Measurements from ENCODE around the gene IL1RN.
A peak's percentile ranks its signal among the peaks of the same experiment; 100 is the strongest.

The IL1RN gene

DNA sequence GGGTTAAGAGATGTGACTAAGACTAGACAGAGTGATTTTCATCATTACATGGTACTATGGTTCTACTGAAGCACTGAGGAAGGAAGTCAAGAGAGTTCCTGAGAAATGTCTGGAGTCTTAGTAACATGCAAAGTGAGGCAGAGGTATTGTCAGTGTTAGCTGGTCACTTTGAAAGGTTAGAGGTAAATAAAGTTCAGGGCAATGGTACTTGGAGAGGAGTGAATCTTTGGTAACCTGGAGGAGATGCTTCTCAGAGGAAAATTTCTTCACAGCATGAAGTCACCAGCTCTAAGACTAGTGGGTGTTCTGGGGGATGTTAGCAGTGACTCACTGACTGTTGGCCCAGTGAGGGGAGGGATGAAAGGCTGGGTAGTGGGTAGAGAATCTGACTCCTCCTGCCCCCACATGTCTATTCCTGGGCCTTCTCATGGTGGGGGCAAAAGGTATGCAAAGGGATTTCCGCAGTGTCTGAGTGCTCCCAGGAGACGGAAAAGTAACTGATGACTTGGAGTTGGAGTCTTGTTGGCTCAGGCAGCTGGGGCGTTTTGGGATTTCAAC, 23.3 kb upstream of the IL1RN start:
- DNase-seq, result no peak

DNA sequence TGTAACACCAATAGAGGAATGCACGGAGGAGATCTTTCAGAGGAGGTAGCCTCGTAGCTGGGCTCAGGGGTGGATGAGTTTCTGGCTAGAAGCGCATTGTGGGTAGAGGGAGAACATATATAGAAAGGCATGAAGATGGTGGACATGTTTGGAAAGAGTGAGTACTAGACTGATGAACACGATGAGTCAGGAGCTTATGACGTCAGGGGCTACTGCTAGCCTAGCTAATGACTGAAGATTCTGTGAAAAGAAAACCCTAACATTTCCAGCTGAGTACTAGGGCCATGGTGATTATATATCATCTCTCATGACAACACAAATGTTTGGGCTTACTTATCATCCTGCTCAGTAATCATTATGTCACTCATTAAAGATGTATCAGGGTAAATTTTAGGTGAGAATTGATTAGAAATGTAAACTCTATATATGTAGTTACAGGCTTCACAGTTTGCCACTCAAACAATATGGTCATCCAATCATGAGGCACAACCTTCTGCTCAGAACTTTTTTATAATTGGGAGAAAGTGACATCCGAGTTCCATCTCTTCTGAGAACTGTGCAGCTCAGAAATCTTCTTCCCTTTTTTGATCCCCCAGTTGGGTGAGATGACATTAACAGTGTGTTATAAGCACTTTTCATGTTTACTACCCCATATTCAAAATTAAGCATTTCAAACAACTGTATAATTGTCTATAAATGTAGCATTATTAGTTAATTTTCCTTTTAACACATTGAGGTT, 22.2 kb upstream of the IL1RN start:
- no peak for DNase-seq

DNA sequence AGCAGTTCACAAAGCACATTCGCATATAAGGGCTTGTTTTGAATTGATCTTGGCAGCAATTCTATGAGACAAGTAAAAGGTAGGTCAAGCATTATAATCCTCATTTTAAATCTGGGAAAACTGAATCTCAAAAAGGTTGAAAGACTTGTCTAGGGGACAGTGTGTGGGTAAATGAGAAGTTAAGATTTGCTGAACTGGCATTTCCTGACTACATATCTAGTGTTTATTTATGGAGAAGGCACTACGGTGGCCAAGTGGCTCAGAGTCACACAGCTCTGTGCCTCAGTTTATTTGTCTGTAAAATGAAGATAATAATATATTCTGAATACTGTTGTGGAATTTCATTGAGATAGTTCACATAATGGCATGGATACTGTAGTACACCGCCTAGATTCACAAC, 16.3 kb upstream of the IL1RN start:
- DNase-seq, result no peak

DNA sequence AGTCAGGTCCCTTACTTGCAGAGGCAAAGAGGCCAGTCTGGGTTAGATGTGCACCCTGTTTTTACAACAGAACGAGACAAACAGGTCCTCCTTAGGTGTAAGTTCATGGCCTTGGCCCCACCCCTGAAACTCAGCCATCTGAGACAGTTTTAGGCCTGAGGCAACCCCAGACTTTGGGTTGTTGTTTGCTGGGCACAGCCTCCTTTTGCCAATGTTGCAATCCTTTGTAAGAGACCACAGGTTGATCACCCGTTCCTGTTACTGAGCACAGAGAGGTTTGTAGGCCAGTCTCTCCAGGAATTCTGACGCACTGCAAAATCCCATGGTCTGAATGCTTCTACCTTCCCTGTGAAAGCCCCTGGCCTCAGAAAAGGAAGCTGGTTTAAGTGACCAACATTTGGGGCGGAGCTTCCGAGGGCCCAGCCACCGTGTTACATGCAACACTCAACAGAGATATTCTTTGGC, 15.5 kb upstream of the IL1RN start:
- no peak for DNase-seq

DNA sequence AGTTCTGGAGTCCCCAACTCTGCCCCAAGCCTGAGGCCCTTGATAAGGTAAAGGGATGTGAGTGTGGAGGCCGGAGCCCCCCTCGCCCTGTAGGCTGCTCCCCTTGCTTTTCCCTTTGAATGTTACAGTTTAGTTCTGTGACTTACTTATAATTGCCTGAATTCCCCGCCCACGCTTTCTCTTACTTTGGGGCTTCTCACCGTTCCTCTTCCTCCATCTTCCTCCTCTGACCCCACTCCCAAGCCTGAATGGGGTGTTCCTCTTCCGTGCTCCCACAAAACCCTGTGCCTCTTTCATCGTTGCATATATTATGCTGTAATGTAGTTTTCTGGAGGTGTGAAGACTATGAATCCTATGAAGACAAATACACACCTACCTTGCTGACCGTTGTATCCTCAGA, 15.0 kb upstream of the IL1RN start:
- DNase-seq, result no peak

DNA sequence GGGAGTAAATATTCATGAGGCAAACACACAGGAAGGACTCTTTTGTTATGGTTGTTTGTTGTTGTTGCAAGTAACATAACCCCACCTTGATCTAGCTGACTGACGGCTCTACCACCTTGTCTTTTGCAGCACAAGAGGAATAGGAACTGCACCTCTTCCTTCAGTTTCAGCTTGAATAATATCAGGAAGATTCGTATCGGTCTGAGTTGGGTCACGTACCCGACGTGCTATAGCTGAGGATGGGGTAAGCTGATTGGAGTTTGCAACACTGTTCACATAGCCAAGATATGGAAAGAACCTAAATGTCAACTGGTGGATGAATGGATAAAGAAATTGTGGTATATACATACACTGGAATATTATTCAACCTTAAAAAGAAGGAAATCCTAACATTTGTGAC, 14.5 kb upstream of the IL1RN start:
- no peak for DNase-seq

DNA sequence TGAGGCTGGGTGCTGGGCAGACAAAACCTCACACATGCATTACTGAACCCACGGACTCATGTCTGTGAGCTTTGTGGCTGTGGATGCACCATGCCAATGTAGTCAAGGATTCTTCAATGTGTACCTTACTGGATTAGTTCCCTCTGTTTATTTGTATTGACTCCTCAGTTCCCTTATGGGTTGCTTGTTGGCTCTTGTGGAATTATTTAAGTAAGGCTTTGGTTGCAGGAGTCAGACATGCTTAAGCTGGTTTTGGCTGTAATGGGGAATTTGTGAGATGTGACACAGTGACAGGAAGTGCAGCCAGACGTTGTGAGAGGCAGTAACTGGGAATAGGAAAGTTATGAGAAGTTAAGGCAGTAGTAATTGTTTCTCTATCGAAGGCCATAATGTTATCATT, 13.6 kb upstream of the IL1RN start:
- no peak for DNase-seq

DNA sequence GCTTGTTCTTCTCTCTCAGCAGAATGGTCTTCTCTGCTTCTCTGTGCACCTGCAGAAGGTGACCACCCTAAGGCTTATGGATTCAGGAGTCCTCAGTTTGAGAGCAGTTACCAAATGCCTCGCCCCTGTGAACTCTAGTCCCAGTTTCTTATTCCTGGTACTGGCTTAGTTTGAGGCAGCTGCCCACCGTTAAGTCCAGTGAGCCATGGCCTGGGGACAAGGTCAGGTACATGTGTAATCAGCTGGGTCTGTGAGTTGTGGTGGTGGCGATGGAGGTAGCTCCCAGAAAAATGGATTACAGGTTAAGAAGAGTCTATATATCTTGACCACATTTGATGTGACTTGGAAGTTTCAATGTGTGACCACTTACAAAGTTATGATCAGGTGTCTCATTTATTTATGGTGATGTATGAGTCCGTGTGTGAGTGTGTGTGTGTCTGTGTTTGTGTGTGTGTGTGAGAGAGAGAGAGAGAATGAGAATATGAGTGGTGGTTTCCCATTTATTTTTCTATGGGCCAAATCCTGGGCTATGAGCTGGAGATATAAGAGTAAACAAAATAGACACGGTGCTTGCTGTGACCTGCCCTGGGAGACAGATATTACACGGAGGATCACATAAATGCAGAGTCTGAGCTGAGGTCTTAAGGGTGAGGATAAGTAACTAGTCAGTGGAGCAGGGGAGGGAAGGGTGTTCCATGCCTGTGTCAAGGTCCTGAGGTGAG, 13.0 kb upstream of the IL1RN start:
- DNase-seq, result no peak

DNA sequence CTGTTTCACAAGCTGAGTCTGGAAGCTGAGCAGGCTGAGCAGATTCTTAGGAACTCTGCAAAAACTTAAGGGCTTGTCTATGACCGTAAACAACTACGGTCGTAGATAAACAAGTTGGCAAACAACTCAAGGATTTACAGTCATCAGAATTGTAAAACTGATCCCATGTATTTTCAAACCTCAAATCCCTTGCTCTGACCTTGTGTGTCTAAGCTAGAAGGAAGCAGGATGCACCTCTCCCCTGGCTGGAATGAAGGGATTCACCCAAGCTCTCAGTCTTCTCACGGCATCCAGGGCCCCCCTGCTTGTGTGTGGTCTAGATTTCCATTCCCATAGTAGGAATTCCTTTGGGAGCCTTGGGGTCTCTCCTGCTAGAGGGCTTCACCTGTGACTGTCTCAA, 12.4 kb upstream of the IL1RN start:
- no peak for DNase-seq

DNA sequence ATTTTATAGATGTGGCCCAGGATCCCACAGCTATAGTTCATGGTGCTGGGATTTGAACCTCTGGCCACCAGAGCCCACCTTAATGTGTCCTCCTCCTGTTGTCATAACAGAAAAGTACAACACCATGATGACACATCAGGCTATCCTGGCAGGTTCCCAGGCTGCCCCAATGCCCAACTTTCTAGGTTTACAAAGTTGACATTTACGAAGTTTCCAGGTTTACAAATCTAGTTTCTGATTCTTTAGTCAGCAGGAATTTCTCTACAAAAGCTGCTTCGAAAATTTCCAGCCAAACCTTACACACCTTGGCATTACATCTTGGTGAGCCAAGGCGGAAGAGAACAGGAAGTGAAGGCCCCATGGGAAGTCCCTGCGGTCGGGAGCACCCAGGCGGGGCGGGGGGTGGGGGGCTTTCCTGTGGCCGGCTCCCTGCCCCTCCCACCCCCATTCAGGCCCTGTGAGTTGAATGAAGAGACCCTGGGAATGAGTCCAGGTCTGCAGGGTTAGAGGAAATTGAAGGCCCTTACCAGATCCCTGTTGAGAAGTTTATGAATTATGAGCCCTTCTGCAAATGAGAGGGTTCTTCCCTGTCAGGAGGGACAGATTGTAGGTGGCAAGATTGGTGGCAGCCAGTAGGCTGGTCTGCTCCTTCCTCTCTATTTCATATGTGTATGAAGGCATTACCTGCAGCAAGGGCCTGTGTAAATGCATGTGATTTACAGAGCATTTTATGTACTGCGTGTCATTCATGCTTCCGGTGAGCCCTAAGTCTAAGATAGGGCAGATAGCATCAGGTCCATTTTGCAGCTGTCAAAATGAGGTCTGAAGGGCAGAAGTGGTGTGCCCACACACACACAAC, 11.1 kb upstream of the IL1RN start:
- DNase-seq, result no peak

DNA sequence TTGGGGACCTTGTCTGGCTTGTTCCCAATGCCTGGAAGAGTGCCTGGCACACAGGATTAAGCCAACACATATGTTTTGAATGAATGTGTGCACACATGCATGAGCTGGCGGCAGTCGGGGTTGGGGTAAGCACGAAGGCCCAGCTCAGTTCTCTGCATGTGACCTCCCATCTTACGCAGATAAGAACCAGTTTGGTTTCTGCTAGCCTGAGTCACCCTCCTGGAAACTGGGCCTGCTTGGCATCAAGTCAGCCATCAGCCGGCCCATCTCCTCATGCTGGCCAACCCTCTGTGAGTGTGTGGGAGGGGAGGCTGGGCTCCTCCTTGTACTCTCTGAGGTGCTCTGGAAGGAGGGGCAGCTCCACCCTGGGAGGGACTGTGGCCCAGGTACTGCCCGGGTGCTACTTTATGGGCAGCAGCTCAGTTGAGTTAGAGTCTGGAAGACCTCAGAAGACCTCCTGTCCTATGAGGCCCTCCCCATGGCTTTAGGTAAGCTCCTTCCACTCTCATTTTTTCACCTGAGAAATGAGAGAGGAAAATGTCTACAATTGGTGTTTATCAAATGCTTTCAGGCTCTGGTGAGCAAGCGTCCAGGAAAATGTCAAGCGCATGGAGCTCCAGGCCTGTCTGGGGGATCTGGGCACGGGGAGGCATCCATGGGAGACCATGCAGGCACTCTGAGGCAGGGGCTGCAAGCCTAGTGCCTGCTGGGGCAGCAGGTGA, 9.7 kb upstream of the IL1RN start:
- no peak for DNase-seq

DNA sequence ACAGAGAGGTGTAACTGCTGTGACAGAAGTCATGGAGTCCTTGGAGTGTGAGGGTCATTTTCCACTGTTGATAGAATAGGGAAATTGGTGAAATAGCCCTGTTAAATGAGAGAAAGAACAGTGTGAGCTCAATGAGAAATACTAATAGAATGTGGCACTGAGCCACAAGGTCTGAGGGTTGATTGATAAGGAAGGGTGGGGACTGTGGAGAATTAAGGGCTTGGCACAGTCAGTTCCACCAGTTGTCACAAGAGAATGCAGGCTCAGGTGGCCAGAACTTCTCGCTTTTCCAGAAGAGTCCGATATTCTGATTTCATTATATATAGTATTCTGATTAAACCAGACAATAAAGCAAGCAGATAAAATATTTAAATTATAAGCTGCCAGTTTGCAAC, 9.1 kb upstream of the IL1RN start:
- no peak for DNase-seq

DNA sequence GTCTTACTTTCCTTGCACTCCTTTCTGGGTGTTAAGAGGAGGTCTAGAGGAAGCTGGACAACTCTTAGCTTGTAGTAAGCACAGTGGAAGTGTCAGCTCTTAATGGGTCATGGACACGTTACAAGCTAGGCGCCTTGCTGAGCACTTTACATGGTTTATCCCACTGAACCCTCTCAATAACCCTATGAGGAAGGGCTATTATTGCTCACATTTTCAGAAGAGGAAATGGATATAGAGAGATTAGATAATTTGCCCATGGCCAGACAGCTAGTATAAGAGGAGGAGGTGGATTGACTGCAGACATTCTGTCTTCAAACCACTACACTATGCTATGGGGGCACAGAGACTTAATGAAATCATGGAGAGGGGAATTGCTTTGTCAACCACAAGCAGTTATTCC, 8.3 kb upstream of the IL1RN start:
- DNase-seq, result no peak

DNA sequence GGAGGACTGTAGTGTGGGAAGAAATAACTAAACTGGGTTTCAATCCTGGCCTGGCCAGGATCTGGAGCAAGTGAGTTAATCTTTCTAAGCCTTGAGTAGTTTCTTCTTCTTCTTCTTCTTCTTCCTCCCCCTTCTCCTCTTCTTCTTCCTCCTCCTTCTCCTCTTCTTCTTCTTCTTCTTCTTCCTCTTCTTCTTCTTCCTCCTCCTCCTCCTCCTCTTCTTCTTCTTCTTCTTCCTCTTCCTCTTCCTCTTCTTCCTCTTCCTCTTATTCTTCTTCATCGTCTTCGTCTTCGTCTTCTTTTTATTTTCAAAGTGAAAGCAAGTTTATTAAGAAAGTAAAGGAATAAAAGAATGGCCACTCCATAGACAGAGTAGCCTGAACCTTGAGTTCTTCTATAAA, 6.5 kb upstream of the IL1RN start:
- no peak for DNase-seq

DNA sequence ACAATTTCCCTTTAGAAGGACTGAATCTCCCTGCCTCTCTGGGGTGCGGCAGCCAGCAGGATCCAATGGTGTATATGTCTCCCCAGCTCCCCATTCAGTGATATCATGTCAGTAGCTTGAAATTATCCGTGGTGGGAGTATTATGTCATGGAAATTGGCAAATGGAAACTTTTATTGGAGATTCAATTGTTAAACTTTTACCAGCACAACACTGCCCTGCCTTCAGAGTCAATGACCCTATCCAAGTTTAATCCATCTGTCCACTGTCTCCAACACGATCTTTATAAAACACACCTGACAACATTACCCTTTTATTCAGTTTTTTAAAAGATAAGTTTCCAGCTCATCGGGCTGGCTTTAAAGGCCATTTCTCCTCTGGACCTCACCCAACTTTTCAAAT, 5.0 kb upstream of the IL1RN start:
- no peak for DNase-seq

DNA sequence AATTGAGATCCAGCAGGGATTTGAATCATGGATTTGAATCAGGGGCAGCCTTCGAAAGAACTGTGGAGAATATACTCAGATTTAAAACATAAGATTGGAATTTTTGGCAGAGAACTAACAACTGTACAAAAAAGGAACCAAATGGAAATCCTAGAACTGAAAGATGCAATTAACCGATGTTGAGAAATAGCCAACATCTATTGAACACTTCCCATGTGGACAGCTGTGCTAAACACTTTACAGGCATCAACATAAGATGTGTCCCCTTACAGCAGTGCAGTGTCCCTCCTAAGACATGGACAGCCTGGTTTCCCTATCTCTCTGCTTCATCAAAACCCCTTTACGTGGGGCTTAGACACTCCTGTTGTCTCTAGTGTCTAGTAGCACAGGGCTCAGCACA, 3.7 kb upstream of the IL1RN start:
- no peak for DNase-seq

DNA sequence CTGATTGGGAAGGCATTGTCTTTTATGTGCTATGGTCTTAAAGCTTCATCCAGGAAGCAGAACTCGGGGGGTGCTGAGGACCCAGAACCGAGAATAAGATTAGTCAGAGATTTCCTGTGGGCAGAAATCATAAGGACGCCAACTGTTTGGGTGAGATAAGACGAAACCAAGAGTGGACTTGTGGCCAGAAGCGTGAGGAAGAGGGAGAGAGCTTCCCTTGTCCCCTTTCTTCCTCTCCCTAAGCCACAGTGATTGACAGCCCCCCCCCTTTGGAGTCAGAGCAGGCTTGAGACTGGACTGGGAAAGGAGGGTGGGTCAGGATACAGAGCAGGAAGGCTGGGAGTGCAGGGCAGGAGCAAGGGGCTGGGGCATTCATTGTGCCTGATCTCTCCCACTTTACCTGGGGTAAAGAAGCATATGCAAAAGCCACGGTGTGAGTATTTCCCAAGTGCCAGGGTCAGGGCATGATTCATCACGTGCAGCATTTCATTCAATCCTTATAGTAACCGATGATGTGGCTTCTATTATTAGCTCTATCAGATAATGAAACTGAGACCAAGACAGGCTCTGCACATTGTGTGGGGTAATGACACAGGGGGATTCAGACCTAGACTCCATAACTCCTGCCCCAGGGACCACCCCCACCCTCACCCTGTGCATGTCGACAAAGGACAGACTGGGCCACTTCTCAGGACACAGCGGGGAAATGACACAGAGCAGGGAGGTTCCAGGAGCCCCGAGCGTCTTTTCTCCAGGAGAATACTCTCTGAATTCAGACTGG, 3.0 kb upstream of the IL1RN start:
- peak; percentile 47 for DNase-seq

DNA sequence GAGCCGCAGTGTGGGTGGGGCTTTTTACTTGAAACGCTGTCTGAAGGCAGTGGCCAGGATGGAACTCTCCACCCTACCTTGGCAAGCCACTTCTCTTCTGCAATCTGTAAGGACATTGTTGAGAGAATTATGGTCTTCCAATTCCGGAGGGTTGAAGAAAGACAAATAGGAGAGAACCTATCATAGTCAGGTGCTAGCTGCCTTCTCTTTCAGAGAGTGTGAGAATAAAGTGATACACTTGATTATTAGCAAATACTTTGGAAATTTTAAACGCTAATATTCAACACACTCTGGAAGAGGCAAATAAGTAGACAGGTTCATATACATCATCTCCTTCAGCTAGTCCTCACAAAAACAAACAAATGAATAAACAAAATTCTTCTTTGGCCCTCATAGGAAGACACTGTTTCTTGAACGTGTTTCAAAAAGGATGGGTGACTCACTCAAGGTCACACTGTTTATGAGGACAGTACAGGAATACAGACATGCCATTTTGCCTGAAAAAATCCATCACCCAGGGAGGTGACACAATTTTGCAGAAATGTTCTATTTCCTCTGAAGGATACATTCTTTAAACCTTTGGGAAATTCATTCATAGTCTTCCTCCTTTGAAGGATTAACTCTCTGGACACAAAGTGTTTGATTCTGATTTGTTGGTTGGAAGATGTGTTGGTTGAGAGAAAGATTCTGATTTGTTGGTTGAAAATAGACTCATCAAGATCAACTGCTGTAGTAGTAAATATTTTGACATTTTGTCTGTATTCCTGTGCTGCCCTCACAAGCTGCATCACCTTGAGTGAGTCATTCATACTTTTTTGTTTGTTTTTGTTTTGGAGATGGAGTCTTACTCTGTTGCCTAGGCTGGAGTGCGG, 2.2 kb upstream of the IL1RN start:
- no peak for DNase-seq

DNA sequence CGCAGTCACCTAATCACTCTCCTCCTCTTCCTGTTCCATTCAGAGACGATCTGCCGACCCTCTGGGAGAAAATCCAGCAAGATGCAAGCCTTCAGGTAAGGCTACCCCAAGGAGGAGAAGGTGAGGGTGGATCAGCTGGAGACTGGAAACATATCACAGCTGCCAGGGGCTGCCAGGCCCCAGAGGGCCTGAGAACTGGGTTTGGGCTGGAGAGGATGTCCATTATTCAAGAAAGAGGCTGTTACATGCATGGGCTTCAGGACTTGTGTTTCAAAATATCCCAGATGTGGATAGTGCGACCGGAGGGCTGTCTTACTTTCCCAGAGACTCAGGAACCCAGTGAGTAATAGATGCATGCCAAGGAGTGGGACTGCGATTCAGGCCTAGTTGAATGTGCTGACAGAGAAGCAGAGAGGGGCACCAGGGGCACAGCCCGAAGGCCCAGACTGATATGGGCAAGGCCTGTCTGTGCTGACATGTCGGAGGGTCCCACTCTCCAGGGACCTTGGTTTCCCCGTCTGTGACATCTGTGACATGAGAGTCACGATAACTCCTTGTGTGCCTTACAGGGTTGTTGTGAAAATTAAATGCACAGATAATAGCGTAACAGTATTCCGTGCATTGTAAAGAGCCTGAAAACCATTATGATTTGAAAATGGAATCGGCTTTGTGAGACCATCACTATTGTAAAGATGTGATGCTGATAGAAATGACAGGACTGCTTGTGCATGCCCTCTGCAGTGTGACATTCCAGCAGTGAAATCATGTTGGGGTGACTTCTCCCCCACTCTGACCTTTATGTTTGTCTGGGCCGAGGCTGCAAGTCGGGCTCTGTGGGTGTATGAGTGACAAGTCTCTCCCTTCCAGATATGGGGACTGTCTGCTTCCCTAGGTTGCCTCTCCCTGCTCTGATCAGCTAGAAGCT, 510 bp downstream of the IL1RN start:
- DNase-seq, result no peak

All from GDM1 (cell line).